Esophagus muscularis mucosa (tissue), 4 donors: ENCODE measurements around the gene MAN1A2. TPM values are rescaled to one million over a fixed set of nuclear protein-coding genes. Genes with fewer than 3 reads are reported as not detected.

Source experiments
- DNase-seq: peaks from one replicate; pipeline ENCODE4 v3.0.0-alpha.2; 2017; ENCODE audit errors: extremely low spot score
- H3K27ac ChIP-seq, 4 donors: fragments of 200-600 bp; sonication (generic); replicated peaks in 1 of 4; 1 replicate in 3 of 4; 2 replicates in 1 of 4; pipeline ENCODE4 v1.5.1; 2016 to 2019; ENCODE audit warnings: mild to moderate bottlenecking in 1 of 4
- H3K27me3 ChIP-seq, 4 donors: fragments of 200-600 bp; sonication (generic); one replicate each; pipeline versions ENCODE4 v1.5.1 to v1.6.0; 2016 to 2019
- H3K36me3 ChIP-seq, 4 donors: fragments of 200-600 bp; sonication (generic); one replicate each; pipeline ENCODE4 v1.5.1; 2016 to 2019
- H3K4me1 ChIP-seq, 4 donors: fragments of 200-600 bp; sonication (generic); one replicate each; pipeline ENCODE4 v1.5.1; 2016 to 2019
- H3K4me3 ChIP-seq, 4 donors: fragments of 200-600 bp; sonication (generic); 1 replicate in 2 of 4; 2 replicates in 2 of 4; pipeline ENCODE4 v1.5.1; 2016 to 2019; ENCODE audit warnings: mild to moderate bottlenecking in 4 of 4, moderate library complexity in 1 of 4
- H3K9me3 ChIP-seq, 4 donors: fragments of 200-600 bp; sonication (generic); 1 replicate in 3 of 4; 2 replicates in 1 of 4; pipeline ENCODE4 v1.5.1; 2016 to 2019
- CTCF ChIP-seq, 3 experiments: fragments of 200-600 bp in 2 of 3; fragments of 450-650 bp in 1 of 3; sonication (generic) in 2 of 3; IDR thresholded peaks; one replicate each; pipeline ENCODE4 v1.5.1; 2017 to 2019; ENCODE audit warnings: antibody characterized with exemption in 3 of 3, mild to moderate bottlenecking in 2 of 3, moderate library complexity in 1 of 3
- EP300 ChIP-seq: sonication (generic); formaldehyde crosslinking; IDR thresholded peaks from one replicate; pipeline ENCODE4 v1.6.1; 2017; ENCODE audit warnings: antibody characterized with exemption
- POLR2A ChIP-seq: fragments of 450-650 bp; IDR thresholded peaks from one replicate; pipeline ENCODE4 v1.6.1; 2017; ENCODE audit warnings: antibody characterized with exemption, moderate library complexity, mild to moderate bottlenecking, low read depth
- POLR2AphosphoS5 ChIP-seq, 2 donors: sonication (generic); formaldehyde crosslinking; IDR thresholded peaks; one replicate each; pipeline ENCODE4 v1.6.1; 2017; ENCODE audit warnings: antibody characterized with exemption in 2 of 2
- WGBS: methylation state at CpG from one replicate; pipeline ENCODE4 v1.1.5; 2018; 5-methylcytosine and 5-hydroxymethylcytosine counted together
- intact Hi-C: fragments of 100-400 bp; cut with DNase I; formaldehyde crosslinking; loops from one replicate; pipeline ENCODE4 v1.15.1; 2023
- total RNA-seq, 4 donors: library from RNA; depleted of rRNA; stranded (reverse); fragments of >200 nt; gene quantifications; one replicate each; pipeline versions ENCODE4 v1.1.0 to v1.2.1, GENCODE V29; 2016

The MAN1A2 gene
- total RNA-seq, 4 donors from 2014 or later = 45.4 to 51.7 (median 48.3) TPM

- TF ChIP-seq EP300 = no peak
- TF ChIP-seq POLR2A = no peak
- TF ChIP-seq CTCF (IDR thresholded peaks at IDR 0.05) = no peak
- no peak for TF ChIP-seq POLR2AphosphoS5 (IDR thresholded peaks at IDR 0.05)
- DNase-seq = no peak
- no peak overlapping the region for H3K27ac ChIP-seq
- intact Hi-C loops = loop anchor here (10.0 kb wide), 2 partner anchors 238 to 242 kb away; partner anchors contain the start of genes TENT5C and TRIM45
- H3K9me3 ChIP-seq = no peaks in the 10 kb centered on the region
- no peak overlapping the region for H3K4me3 ChIP-seq
- peaks cover 0 to 3% (median 0%) of the 10 kb centered on the region in 4 donors for H3K27me3 ChIP-seq
- H3K36me3 ChIP-seq = no peaks in the 10 kb centered on the region
- 100% methylated on average over 1 of the region's 1 CpG for WGBS
- H3K4me1 ChIP-seq = peaks cover 20 to 33% (median 29%) of the 10 kb centered on the region in 4 donors
Measured at GRCh38 chr1:117362986-117363385, 4.3 kb upstream of the MAN1A2 start.

GRCh38 chr1:117363571-117364048 is 3.6 kb upstream of the MAN1A2 start:
- Histone ChIP-seq H3K4me1 (peaks cover 20 to 39% (median 32%) of the 10 kb centered on the region in 4 donors), H3K27ac (peak overlapping the region; percentile 39 to 97 (median 46)), H3K27me3 (no peaks in the 10 kb centered on the region), H3K36me3 (no peaks in the 10 kb centered on the region), H3K9me3 (no peaks in the 10 kb centered on the region), H3K4me3 (no peak overlapping the region)
- DNase-seq = no peak
- intact Hi-C loops = loop anchor here (10.0 kb wide), 2 partner anchors 239 to 241 kb away; partner anchors contain the start of genes TENT5C and TRIM45
- TF ChIP-seq POLR2AphosphoS5 (IDR thresholded peaks at IDR 0.05) = no peak
- TF ChIP-seq CTCF (IDR thresholded peaks at IDR 0.05) = no peak
- no peak for TF ChIP-seq POLR2A
- no peak for TF ChIP-seq EP300
- WGBS = 66% methylated on average over 6 of the region's 6 CpGs

GRCh38 chr1:117364240-117364639 is 3.0 kb upstream of the MAN1A2 start:
- intact Hi-C loops = loop anchor here (10.0 kb wide), 2 partner anchors 239 to 241 kb away; partner anchors contain the start of genes TENT5C and TRIM45
- Histone ChIP-seq H3K9me3 (no peaks in the 10 kb centered on the region), H3K27me3 (no peaks in the 10 kb centered on the region), H3K4me1 (peaks cover 20 to 46% (median 38%) of the 10 kb centered on the region in 4 donors), H3K27ac (peak overlapping the region; percentile 39 to 97 (median 46)), H3K4me3 (no peak overlapping the region), H3K36me3 (no peaks in the 10 kb centered on the region)
- TF ChIP-seq EP300 = no peak
- no peak for TF ChIP-seq CTCF (IDR thresholded peaks at IDR 0.05)
- TF ChIP-seq POLR2AphosphoS5 (IDR thresholded peaks at IDR 0.05) = no peak
- TF ChIP-seq POLR2A = no peak
- no peak for DNase-seq
- 62% methylated on average over 4 of the region's 4 CpGs for WGBS

- no peak for DNase-seq
- intact Hi-C loops = loop anchor here (10.0 kb wide), 2 partner anchors 239 to 241 kb away; partner anchors contain the start of genes TENT5C and TRIM45
- peak overlapping the region; percentile 91 to 99 (median 98) for H3K27ac ChIP-seq
- peak overlapping the region; percentile 78 to 91 (median 86) for H3K4me3 ChIP-seq
- TF ChIP-seq EP300 (no peak), POLR2A (no peak), POLR2AphosphoS5 (IDR thresholded peaks at IDR 0.05) (no peak), CTCF (IDR thresholded peaks at IDR 0.05) (no peak)
- WGBS = 33% methylated on average over 8 of the region's 8 CpGs
- H3K4me1 ChIP-seq = peaks cover 27 to 55% (median 50%) of the 10 kb centered on the region in 4 donors
- no peaks in the 10 kb centered on the region for H3K36me3 ChIP-seq
- H3K27me3 ChIP-seq = no peaks in the 10 kb centered on the region
- H3K9me3 ChIP-seq = no peaks in the 10 kb centered on the region
Measured at GRCh38 chr1:117365350-117366176, 1.7 kb upstream of the MAN1A2 start.
